HAP-1 (cell line): Measurements from ENCODE around the gene NF2.

Experiments used
- DNase-seq, 2 experiments: peaks; one replicate each; pipeline ENCODE4 v3.0.0-alpha.2; 2016 to 2020; ENCODE audit warnings: low spot score in 2 of 2
- H3K27me3 ChIP-seq: fragments of 250-450 bp; sonication (Bioruptor Pico); 2 replicates; pipeline ENCODE4 v1.5.1; 2020; ENCODE audit warnings: low read depth, mild to moderate bottlenecking, moderate library complexity
- H3K36me3 ChIP-seq: fragments of 250-450 bp; sonication (Bioruptor Pico); replicated peaks from 2 replicates; pipeline ENCODE4 v1.5.1; 2020; ENCODE audit warnings: mild to moderate bottlenecking
- H3K4me1 ChIP-seq: fragments of 250-450 bp; sonication (Bioruptor Pico); 2 replicates; pipeline ENCODE4 v1.5.1; 2020; ENCODE audit warnings: mild to moderate bottlenecking
- H3K4me3 ChIP-seq: fragments of 250-450 bp; sonication (Bioruptor Pico); 2 replicates; pipeline ENCODE4 v1.5.1; 2020; ENCODE audit warnings: mild to moderate bottlenecking, moderate library complexity
- H3K9me3 ChIP-seq: fragments of 250-450 bp; sonication (Bioruptor Pico); 2 replicates; pipeline ENCODE4 v1.5.1; 2020; ENCODE audit warnings: mild to moderate bottlenecking, moderate library complexity
- in situ Hi-C: fragments of 300-500 bp; cut with MboI; formaldehyde crosslinking; loops from 3 replicates; pipeline ENCODE4 v1.14.3; 2020; ENCODE audit warnings: low sequenced_read_pairs, inconsistent platforms, mixed read lengths

NF2 gene

GRCh38 chr22:29700900-29701154 is 97.4 kb downstream of the NF2 start:
- no peaks in the 10 kb centered on the region for H3K4me1 ChIP-seq
- no peaks in the 10 kb centered on the region for H3K27me3 ChIP-seq
- no peak overlapping the region for H3K4me3 ChIP-seq
- in situ Hi-C loops = no loop called here
- no peak for DNase-seq
- H3K9me3 ChIP-seq = no peaks in the 10 kb centered on the region
- no peaks in the 10 kb centered on the region for H3K36me3 ChIP-seq

DNA sequence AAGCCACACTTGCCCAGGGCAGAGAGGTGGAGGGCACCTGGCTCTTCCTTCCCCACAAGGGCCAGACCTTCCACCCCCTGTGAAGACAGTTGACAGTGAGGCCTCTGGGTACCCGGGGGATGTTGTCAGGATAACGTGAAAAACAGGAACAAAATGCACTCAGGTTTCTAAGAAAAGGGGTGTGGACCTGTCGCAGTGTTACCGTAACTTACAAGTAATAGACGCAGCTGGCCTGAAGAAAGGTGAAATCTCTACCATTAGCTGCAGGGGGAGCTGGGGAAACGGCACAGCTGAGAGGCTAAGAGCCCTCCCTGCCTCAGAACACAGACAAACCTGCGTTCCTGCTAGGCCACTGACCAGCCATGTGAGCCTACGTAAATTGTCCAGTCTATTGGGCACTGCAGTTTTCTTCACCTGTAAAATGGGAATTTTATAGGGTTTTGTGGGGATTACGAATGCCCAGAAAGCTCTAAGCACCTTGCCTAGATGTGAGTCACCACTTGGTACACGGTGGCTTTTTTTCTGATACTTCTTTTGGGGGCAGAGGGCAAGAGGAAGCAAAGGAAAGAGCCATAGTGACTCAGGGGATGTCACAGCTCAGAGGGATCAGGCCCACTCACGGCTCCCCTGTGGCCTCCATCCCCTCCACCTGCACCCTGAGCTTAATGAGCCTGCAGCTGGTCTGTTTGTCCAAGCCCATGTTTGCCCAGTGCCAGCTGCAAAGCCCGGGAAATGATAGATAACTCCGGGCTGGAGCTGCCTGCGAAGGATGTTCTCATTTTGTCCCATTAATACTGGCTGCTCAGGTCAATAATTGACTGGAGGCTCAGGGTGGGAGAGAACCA is 97.9 kb downstream of the NF2 start:
- no peaks in the 10 kb centered on the region for H3K27me3 ChIP-seq
- peak; percentile 25 to 38 for DNase-seq
- no peaks in the 10 kb centered on the region for H3K4me1 ChIP-seq
- H3K36me3 ChIP-seq = no peaks in the 10 kb centered on the region
- H3K9me3 ChIP-seq = no peaks in the 10 kb centered on the region
- H3K4me3 ChIP-seq = no peak overlapping the region
- in situ Hi-C loops = no loop called here

DNA sequence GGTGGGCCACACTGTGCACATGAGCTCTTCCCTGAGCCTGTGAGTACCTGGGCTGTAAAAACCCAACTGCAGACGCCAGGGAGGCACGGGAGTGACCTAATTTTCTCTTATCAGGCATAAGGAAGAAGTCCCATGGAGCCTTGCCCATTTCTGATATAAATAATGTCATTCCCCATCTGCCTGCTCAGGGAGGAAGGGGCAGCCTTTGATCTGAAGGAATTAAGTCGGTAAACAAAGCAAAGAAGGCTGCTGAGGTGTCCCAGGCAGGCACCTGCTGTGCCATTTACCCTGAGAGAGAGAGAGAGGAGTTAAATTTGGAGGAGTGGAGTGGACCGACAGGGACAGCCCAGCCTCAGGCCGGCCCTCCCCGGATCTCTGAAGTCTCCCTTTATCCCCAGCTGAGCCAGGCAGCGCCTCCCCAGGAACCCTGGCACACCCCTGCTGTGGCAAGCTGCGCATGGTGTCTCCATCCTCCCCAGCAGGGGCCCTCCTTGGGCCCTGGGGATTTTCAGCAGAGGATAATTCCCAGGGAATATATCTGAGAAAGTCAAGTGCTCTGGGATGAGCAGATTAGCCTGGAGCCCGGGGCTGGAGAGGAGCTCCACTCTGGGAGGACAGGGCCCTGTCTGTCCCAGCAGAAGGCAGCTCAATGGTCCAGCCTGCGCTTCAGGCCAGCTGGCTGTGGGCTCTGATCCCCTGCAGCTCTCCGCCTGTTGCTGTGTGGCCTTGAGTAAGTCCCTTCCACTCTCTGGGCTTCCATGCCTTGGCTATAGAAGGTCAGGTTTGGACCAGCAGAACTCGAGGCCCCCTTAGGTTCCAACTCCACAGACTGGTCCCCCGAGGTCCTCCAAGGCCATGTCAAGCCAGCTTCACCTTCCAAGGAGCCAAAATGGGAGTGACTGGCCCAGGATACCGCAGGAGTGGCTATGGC is 98.8 kb downstream of the NF2 start:
- in situ Hi-C loops = no loop called here
- Histone ChIP-seq H3K36me3 (no peaks in the 10 kb centered on the region), H3K27me3 (no peaks in the 10 kb centered on the region), H3K9me3 (no peaks in the 10 kb centered on the region), H3K4me3 (no peak overlapping the region), H3K4me1 (no peaks in the 10 kb centered on the region)
- DNase-seq = no peak

DNA sequence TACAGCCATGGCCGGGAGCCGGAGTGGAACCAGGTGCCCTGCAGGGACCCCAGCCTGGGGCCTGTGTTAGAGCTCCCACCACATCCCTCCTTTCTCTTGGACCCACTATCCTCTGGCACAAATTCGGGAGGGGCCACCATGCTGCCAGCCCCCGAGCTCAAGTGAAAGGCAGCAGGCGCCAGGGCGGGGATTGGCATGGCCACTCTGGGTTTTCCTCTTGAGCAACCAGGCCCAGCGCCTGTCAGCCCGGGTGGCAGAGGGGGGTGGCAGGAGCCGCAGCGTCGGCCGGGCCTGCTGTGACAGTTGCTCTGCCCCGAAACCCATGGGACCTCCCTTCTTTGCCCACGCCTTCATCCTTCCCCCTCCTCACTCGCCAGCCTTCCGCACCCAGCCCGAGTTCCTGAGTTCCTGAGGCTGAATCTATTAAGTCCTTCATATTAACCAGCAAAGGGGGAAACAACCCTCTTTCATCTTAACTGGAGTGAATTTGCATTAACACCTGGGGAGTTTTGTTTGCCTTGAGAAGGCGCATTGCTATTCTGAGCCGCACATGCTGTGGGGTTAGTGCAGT is 99.6 kb downstream of the NF2 start:
- Histone ChIP-seq H3K4me1 (no peaks in the 10 kb centered on the region), H3K9me3 (no peaks in the 10 kb centered on the region), H3K36me3 (no peaks in the 10 kb centered on the region), H3K4me3 (no peak overlapping the region), H3K27me3 (no peaks in the 10 kb centered on the region)
- DNase-seq = no peak
- in situ Hi-C loops = no loop called here

DNA sequence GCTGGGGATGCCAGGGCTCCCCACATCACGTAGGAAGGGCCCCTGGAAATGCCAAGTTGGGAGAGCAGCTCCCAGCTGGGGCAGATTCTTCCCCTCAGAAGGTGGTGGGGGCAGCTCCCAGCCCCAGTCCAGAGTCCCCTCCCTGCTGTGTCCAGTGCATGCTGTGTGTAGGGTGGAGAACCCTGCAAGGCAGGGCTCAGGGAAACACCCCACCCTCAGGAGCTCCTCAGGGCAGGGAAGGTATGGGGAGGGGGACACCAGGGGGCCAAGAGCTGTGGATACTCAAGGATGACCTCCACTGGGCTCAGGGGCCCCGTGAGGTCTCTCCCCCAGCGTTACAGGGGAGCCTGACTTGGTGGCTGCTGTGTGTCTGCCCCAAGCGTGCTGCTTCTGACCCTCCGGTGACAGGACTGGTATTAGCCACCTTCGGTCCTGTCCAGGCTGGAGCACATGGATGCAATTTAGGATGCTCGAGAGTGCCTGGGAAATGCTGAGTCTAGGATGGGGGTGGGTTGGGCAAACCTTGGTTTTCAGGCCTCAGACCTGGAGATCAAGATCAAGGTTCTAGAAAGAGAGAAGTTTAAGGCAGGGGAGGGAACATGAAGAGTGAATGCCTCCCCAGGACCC is 100.2 kb downstream of the NF2 start:
- in situ Hi-C loops = no loop called here
- H3K27me3 ChIP-seq = no peaks in the 10 kb centered on the region
- H3K4me3 ChIP-seq = no peak overlapping the region
- H3K4me1 ChIP-seq = no peaks in the 10 kb centered on the region
- no peaks in the 10 kb centered on the region for H3K36me3 ChIP-seq
- no peak for DNase-seq
- H3K9me3 ChIP-seq = no peaks in the 10 kb centered on the region

DNA sequence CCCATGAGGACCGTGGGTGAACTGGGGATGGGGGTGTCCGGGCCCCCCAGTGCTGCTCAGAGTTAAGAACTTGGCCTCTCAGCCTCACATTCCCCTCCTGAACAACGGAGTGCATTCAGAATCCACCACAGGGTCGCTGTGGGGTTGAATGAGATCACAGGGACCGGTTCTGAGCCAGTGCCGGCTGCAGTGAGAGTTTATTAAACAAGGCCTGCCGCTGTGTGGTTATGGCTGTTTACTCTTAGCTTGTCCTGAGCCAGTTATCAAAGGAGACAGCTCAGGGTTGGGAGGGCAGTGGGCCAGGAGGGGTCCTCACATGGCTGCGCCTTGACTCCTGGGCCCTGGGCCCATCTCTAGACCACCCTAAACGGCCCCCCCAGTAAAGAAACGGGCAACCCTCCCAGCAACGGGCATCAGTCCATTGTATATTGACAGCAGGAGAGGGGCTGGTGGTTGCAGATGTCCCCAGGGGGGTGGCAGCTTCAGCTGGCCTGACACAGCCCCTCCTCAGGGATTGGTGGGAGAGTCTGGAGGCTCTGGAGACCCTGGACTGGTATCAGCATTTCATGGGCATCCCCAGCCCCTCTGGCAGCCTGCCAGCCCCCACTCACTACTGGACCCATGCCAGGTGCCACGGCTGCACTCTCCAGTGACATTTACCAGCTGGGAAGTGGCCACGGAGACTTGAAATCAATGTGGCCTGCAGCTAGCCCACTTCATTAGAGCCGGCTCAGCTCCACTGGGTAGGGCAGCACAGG is 101.3 kb downstream of the NF2 start:
- no peak for DNase-seq
- H3K4me3 ChIP-seq = no peak overlapping the region
- no peaks in the 10 kb centered on the region for H3K4me1 ChIP-seq

GRCh38 chr22:29705651-29706050 is 102.2 kb downstream of the NF2 start:
- no peaks in the 10 kb centered on the region for H3K27me3 ChIP-seq
- no peaks in the 10 kb centered on the region for H3K4me1 ChIP-seq
- no peaks in the 10 kb centered on the region for H3K36me3 ChIP-seq
- in situ Hi-C loops = no loop called here
- no peak for DNase-seq
- H3K9me3 ChIP-seq = no peaks in the 10 kb centered on the region
- H3K4me3 ChIP-seq = no peak overlapping the region

More for the DNA sequence above, 101.3 kb downstream of the NF2 start:
- H3K9me3 ChIP-seq = no peaks in the 10 kb centered on the region
- H3K36me3 ChIP-seq = no peaks in the 10 kb centered on the region
- H3K27me3 ChIP-seq = no peaks in the 10 kb centered on the region
- in situ Hi-C loops = no loop called here

- Histone ChIP-seq H3K36me3 (no peaks in the 10 kb centered on the region), H3K4me3 (no peak overlapping the region), H3K27me3 (0 out of 2 replicates have a peak, but pooled peaks cover 4% of the 10 kb centered on the region), H3K4me1 (no peaks in the 10 kb centered on the region), H3K9me3 (no peaks in the 10 kb centered on the region)
- DNase-seq = no peak
- in situ Hi-C loops = no loop called here
Observed at GRCh38 chr22:29706486-29706885, 103.1 kb downstream of the NF2 start.

DNA sequence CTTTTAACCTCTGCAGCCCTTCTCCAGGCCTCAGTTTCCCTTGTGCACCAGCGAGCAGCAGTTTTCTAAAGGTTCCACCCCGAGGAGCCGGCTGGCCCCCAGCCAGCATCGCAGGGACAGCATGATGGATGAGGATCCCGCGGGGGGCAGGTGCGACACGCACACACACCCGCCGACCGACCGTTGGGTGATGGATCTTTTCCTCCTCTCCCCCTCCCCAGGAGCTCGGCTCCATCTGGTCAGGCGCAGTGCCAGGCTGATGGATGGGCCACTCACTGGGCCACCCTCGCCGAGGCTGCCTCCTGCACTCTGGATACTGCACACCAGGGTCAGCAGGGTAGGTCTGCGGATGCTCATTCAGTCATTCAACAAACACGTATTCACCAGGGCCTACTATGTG is 103.6 kb downstream of the NF2 start:
- in situ Hi-C loops = no loop called here
- no peaks in the 10 kb centered on the region for H3K4me1 ChIP-seq
- no peak for DNase-seq
- no peaks in the 10 kb centered on the region for H3K36me3 ChIP-seq
- no peak overlapping the region for H3K4me3 ChIP-seq
- H3K27me3 ChIP-seq = 0 out of 2 replicates have a peak, but pooled peaks cover 4% of the 10 kb centered on the region
- H3K9me3 ChIP-seq = no peaks in the 10 kb centered on the region

DNA sequence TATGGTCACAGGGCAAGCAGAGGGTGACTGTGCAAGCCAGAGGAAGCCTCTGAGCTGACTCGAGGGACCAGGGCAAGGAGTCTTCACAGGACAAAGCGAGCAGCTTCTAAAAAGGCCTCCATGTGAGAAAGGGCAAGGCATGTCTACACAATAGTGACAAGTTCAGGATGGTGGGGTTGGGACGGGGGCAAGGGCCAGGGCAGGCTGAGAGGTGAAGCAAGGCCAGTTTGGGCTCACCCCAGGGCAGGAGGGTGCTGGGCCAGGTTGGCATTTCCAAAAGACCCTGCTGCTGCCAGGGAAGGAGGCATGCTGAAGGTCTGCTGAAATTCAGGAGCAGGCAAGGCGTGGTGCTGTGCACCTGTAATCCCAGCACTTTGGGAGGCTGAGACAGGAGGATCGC is 104.0 kb downstream of the NF2 start:
- no peaks in the 10 kb centered on the region for H3K9me3 ChIP-seq
- 0 out of 2 replicates have a peak, but pooled peaks cover 4% of the 10 kb centered on the region for H3K27me3 ChIP-seq
- H3K4me1 ChIP-seq = no peaks in the 10 kb centered on the region
- in situ Hi-C loops = no loop called here
- H3K36me3 ChIP-seq = no peaks in the 10 kb centered on the region
- no peak for DNase-seq
- no peak overlapping the region for H3K4me3 ChIP-seq

GRCh38 chr22:29710193-29710592 is 106.8 kb downstream of the NF2 start:
- no peak for DNase-seq
- H3K9me3 ChIP-seq = no peaks in the 10 kb centered on the region
- H3K4me3 ChIP-seq = no peak overlapping the region
- H3K4me1 ChIP-seq = no peaks in the 10 kb centered on the region
- H3K36me3 ChIP-seq = no peaks in the 10 kb centered on the region
- in situ Hi-C loops = no loop called here
- peaks cover 4% of the 10 kb centered on the region; the same call in 1 of the 2 replicates for H3K27me3 ChIP-seq

DNA sequence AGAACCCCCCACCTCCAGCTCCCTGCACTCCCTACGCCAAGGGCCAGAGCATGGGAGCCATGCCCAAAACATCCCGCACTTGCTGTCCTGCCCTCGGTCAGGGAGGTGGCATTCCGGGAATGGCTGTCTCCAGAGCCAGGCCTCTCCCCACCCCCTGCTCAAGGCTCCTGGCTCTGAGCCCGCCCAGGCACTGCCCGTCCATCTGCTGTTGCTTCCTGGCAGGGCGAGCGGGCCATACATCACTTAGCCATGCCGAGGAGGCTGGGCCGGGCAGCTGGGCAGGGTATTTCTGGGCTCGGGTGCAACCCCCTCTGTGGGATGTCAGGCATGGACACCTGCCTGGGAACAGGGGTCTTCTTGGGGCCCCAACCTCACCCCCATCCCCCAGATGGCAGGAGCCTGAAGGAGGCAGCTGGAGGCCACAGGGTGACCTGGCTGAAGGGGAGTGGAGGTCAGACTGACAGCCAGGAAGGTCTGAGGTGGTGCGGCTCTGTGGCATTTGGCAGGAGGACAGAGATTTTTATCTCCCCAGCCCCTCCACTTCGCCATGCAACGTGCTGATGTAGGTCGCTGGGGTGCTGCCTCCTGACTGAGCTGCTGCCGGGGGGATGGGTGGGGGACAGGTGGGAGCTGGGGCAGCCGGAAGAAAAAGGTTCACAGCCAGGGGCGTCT is 107.6 kb downstream of the NF2 start:
- peaks cover 8% of the 10 kb centered on the region; the same call in 1 of the 2 replicates for H3K27me3 ChIP-seq
- H3K4me1 ChIP-seq = no peaks in the 10 kb centered on the region
- H3K4me3 ChIP-seq = no peak overlapping the region
- H3K9me3 ChIP-seq = no peaks in the 10 kb centered on the region
- DNase-seq = no peak
- in situ Hi-C loops = no loop called here
- H3K36me3 ChIP-seq = no peaks in the 10 kb centered on the region

- no peaks in the 10 kb centered on the region for H3K36me3 ChIP-seq
- no peak for DNase-seq
- no peaks in the 10 kb centered on the region for H3K4me1 ChIP-seq
- in situ Hi-C loops = no loop called here
- no peaks in the 10 kb centered on the region for H3K9me3 ChIP-seq
- H3K4me3 ChIP-seq = no peak overlapping the region
- H3K27me3 ChIP-seq = peaks cover 11% of the 10 kb centered on the region; the same call in 1 of the 2 replicates
Observed at GRCh38 chr22:29712119-29712518, 108.7 kb downstream of the NF2 start.
